H9 (cell line): ENCODE measurements around the gene ESRRB. TPM values are rescaled to one million over a fixed set of nuclear protein-coding genes. Genes with fewer than 3 reads are reported as not detected.

ENCODE experiments used
- DNase-seq: peaks from one replicate; pipeline ENCODE4 v3.0.0-alpha.2; 2017
- H2AFZ ChIP-seq: one replicate; pipeline ENCODE4 v1.6.1; 2013; ENCODE audit warnings: mild to moderate bottlenecking, low read length, control low read depth, moderate library complexity
- H2AK5ac ChIP-seq: 2 replicates; pipeline ENCODE4 v1.6.1; 2013; ENCODE audit warnings: low read length, control low read depth, mixed read lengths; ENCODE audit not compliant: insufficient read length
- H2BK120ac ChIP-seq: one replicate; pipeline ENCODE4 v1.6.1; 2013; ENCODE audit warnings: low read depth, mild to moderate bottlenecking, low read length, control low read depth, inconsistent platforms; ENCODE audit not compliant: poor library complexity, severe bottlenecking
- H2BK12ac ChIP-seq: 2 replicates; pipeline ENCODE4 v1.6.1; 2013; ENCODE audit warnings: low read length, control low read depth, mixed read lengths, low read depth; ENCODE audit not compliant: insufficient read length
- H2BK15ac ChIP-seq: 2 replicates; pipeline ENCODE4 v1.6.1; 2013; ENCODE audit warnings: low read depth, low read length, control low read depth
- H2BK20ac ChIP-seq: one replicate; pipeline ENCODE4 v1.6.1; 2013; ENCODE audit warnings: low read depth, mild to moderate bottlenecking, low read length, control low read depth, inconsistent platforms; ENCODE audit not compliant: poor library complexity, severe bottlenecking
- H2BK5ac ChIP-seq: 2 replicates; pipeline ENCODE4 v1.6.1; 2013; ENCODE audit warnings: low read length, control low read depth, mixed read lengths; ENCODE audit not compliant: insufficient read length
- H3K14ac ChIP-seq: 2 replicates; pipeline ENCODE4 v1.6.1; 2013; ENCODE audit warnings: low read length, control low read depth; ENCODE audit not compliant: insufficient read depth
- H3K18ac ChIP-seq: 2 replicates; pipeline ENCODE4 v1.6.1; 2013; ENCODE audit warnings: low read depth, mild to moderate bottlenecking, mixed read lengths, low read length, control low read depth; ENCODE audit not compliant: insufficient read length
- H3K23ac ChIP-seq: 2 replicates; pipeline ENCODE4 v1.6.1; 2013; ENCODE audit warnings: low read length, control low read depth, mixed read lengths, low read depth; ENCODE audit not compliant: insufficient read length
- H3K23me2 ChIP-seq: 2 replicates; pipeline ENCODE4 v1.6.1; 2013; ENCODE audit warnings: low read depth, mild to moderate bottlenecking, mixed read lengths, low read length, control low read depth; ENCODE audit not compliant: insufficient read length, poor library complexity, severe bottlenecking
- H3K27ac ChIP-seq: 2 replicates; pipeline ENCODE4 v1.5.1; 2013; ENCODE audit warnings: low read length, control low read depth, mixed read lengths, low read depth; ENCODE audit not compliant: insufficient read length
- H3K27me3 ChIP-seq: 2 replicates; pipeline ENCODE4 v1.6.1; 2013; ENCODE audit warnings: low read length, control low read depth, inconsistent platforms; ENCODE audit not compliant: insufficient read depth
- H3K4ac ChIP-seq: 2 replicates; pipeline ENCODE4 v1.6.1; 2013; ENCODE audit warnings: low read depth, mild to moderate bottlenecking, control low read depth, inconsistent platforms, low read length, moderate library complexity
- H3K4me1 ChIP-seq: 2 replicates; pipeline ENCODE4 v1.6.1; 2013; ENCODE audit warnings: low read length, control low read depth, inconsistent platforms; ENCODE audit not compliant: insufficient read depth
- H3K4me2 ChIP-seq: 2 replicates; pipeline ENCODE4 v1.6.1; 2013; ENCODE audit warnings: low read length, control low read depth, mixed read lengths; ENCODE audit not compliant: insufficient read length, insufficient read depth
- H3K56ac ChIP-seq: 2 replicates; pipeline ENCODE4 v1.6.1; 2013; ENCODE audit warnings: low read depth, mild to moderate bottlenecking, mixed read lengths, low read length, control low read depth; ENCODE audit not compliant: insufficient read length
- H3K79me1 ChIP-seq: 2 replicates; pipeline ENCODE4 v1.6.1; 2013; ENCODE audit warnings: low read depth, mild to moderate bottlenecking, moderate library complexity, low read length, control low read depth, inconsistent platforms; ENCODE audit not compliant: insufficient read depth, poor library complexity, severe bottlenecking
- H3K79me2 ChIP-seq: 2 replicates; pipeline ENCODE4 v1.6.1; 2013; ENCODE audit warnings: low read length, control low read depth, inconsistent platforms; ENCODE audit not compliant: insufficient read depth
- H3K9ac ChIP-seq: 2 replicates; pipeline ENCODE4 v1.6.1; 2013; ENCODE audit warnings: low read length, control low read depth, mixed read lengths; ENCODE audit not compliant: insufficient read length; ENCODE audit errors: extremely low read depth
- H3K9me3 ChIP-seq: one replicate; pipeline ENCODE4 v1.6.1; 2013; ENCODE audit warnings: low read depth, low read length, inconsistent platforms; ENCODE audit not compliant: control insufficient read depth
- H3T11ph ChIP-seq: one replicate; pipeline ENCODE4 v1.6.1; 2013; ENCODE audit warnings: mild to moderate bottlenecking, low read length, control low read depth, inconsistent platforms
- H4K20me1 ChIP-seq: one replicate; pipeline ENCODE4 v1.6.1; 2013; ENCODE audit not compliant: control insufficient read depth, insufficient read length, insufficient read depth
- H4K5ac ChIP-seq: 2 replicates; pipeline ENCODE4 v1.6.1; 2013; ENCODE audit warnings: low read depth, mild to moderate bottlenecking, mixed read lengths, low read length, control low read depth; ENCODE audit not compliant: insufficient read length
- H4K8ac ChIP-seq: replicated peaks from 2 replicates; pipeline ENCODE4 v1.6.1; 2013; ENCODE audit warnings: low read length, control low read depth, mixed read lengths, low read depth; ENCODE audit not compliant: insufficient read length
- H4K91ac ChIP-seq: 2 replicates; pipeline ENCODE4 v1.6.1; 2013; ENCODE audit warnings: low read depth, mild to moderate bottlenecking, moderate library complexity, mixed read lengths, low read length, control low read depth; ENCODE audit not compliant: insufficient read length
- H3K27ac Mint-ChIP-seq, 3 experiments: 2 replicates in 2 of 3; 3 replicates in 1 of 3; pipeline ENCODE4 v1.8.0; 2020 to 2021; ENCODE audit warnings: mixed read lengths in 3 of 3, mild to moderate bottlenecking in 1 of 3, moderate library complexity in 1 of 3
- H3K27me3 Mint-ChIP-seq: 2 replicates; pipeline ENCODE4 v1.8.0; 2021; ENCODE audit warnings: low read depth, mild to moderate bottlenecking, moderate library complexity, mixed read lengths
- H3K36me3 Mint-ChIP-seq, 3 experiments: 2 replicates in 2 of 3; 3 replicates in 1 of 3; pipeline ENCODE4 v1.8.0; 2020 to 2021; ENCODE audit warnings: low read depth in 3 of 3, mixed read lengths in 3 of 3; ENCODE audit not compliant: insufficient read depth in 1 of 3
- H3K4me1 Mint-ChIP-seq, 2 experiments: 2 replicates each; pipeline ENCODE4 v1.8.0; 2020; ENCODE audit warnings: mixed read lengths in 2 of 2
- H3K4me3 Mint-ChIP-seq, 2 experiments: 2 replicates in 1 of 2; 3 replicates in 1 of 2; pipeline ENCODE4 v1.8.0; 2020 to 2021; ENCODE audit warnings: mild to moderate bottlenecking in 2 of 2, mixed read lengths in 2 of 2, moderate library complexity in 1 of 2
- H3K9me3 Mint-ChIP-seq, 2 experiments: 2 replicates in 1 of 2; 3 replicates in 1 of 2; pipeline ENCODE4 v1.8.0; 2020; ENCODE audit warnings: mild to moderate bottlenecking in 2 of 2, mixed read lengths in 2 of 2, moderate library complexity in 1 of 2
- WGBS: extraction: QIAGEN DNeasy Blood & Tissue Kit; methylation state at CpG from one replicate; pipeline ENCODE4 v1.1.7; 2013; ENCODE audit warnings: missing lambda C conversion rate, low lambda C conversion rate, mixed read lengths; ENCODE audit not compliant: insufficient read length; ENCODE audit errors: extremely low coverage; 5-methylcytosine and 5-hydroxymethylcytosine counted together
- total RNA-seq: library from RNA; stranded (reverse); gene quantifications from 2 replicates; pipeline ENCODE4 v1.2.1, GENCODE V29; 2021
- TF ChIP-seq, protein P1 (sequence below): fragments of 200-600 bp; sonication (generic); conservative IDR thresholded peaks from 3 replicates; pipeline ENCODE4 v1.8.0; 2021; ENCODE audit warnings: antibody characterized with exemption, mild to moderate bottlenecking

Gene ESRRB
- total RNA-seq, 1 experiment from 2014 or later = 0.11 TPM

DNA sequence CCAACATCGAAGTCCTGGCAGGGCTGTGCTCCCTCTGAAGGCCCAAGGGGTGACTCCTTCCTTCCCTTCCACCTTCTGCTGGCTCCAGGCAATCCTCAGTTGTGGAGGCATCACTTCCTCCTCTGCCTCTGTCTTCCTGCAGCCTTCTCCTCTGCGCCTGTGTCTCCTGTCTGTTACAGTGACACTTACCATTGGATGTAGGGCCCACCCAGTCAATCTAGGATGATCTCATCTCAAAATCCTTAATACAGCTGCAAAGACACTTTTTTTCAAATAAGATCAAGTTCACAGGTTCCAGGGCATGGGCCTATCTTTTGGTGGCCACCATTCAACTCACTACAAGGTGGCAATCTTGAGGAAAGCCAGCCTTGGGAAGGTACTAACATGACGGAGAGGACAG, 155.1 kb downstream of the ESRRB start:
- TF ChIP-seq, protein P1, sequence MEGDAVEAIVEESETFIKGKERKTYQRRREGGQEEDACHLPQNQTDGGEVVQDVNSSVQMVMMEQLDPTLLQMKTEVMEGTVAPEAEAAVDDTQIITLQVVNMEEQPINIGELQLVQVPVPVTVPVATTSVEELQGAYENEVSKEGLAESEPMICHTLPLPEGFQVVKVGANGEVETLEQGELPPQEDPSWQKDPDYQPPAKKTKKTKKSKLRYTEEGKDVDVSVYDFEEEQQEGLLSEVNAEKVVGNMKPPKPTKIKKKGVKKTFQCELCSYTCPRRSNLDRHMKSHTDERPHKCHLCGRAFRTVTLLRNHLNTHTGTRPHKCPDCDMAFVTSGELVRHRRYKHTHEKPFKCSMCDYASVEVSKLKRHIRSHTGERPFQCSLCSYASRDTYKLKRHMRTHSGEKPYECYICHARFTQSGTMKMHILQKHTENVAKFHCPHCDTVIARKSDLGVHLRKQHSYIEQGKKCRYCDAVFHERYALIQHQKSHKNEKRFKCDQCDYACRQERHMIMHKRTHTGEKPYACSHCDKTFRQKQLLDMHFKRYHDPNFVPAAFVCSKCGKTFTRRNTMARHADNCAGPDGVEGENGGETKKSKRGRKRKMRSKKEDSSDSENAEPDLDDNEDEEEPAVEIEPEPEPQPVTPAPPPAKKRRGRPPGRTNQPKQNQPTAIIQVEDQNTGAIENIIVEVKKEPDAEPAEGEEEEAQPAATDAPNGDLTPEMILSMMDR = no peak
- Histone ChIP-seq H3K23me2 (no peaks in the 10 kb centered on the region), H3K9ac (no peak overlapping the region), H3K4ac (no peak overlapping the region), H3K4me1 (no peaks in the 10 kb centered on the region; the same call in 1 of the 2 replicates), H4K20me1 (no peaks in the 10 kb centered on the region), H3K79me2 (no peaks in the 10 kb centered on the region), H4K5ac (no peak overlapping the region), H4K8ac (no peak overlapping the region), H3K18ac (no peak overlapping the region), H2BK5ac (no peak overlapping the region), H2BK120ac (no peak overlapping the region), H2BK20ac (no peak overlapping the region), H2AK5ac (no peak overlapping the region), H3K79me1 (no peaks in the 10 kb centered on the region), H3T11ph (no peak overlapping the region), H2BK15ac (no peak overlapping the region), H3K27ac (no peak overlapping the region), H3K4me2 (no peak overlapping the region), H4K91ac (no peak overlapping the region), H3K27me3 (no peaks in the 10 kb centered on the region), H3K23ac (no peak overlapping the region), H3K14ac (peak overlapping the region; percentile 29; the same call in 1 of the 2 replicates), H3K9me3 (no peaks in the 10 kb centered on the region), H3K56ac (no peak overlapping the region), H2AFZ (no peak overlapping the region), H2BK12ac (no peak overlapping the region)
- DNase-seq = no peak
- H3K27me3 Mint-ChIP-seq = no peaks in the 10 kb centered on the region; the same call in 1 of the 2 replicates
- peak overlapping the region in 1 of 3 experiments; percentile 26; a peak in 2 of 7 replicates for H3K27ac Mint-ChIP-seq
- H3K4me1 Mint-ChIP-seq = peaks cover 15 to 22% of the 10 kb centered on the region in 2 experiments
- 0 out of 7 replicates have a peak, but pooled peaks cover 0 to 1% (median 0%) of the 10 kb centered on the region in 3 experiments for H3K36me3 Mint-ChIP-seq
- WGBS = no CpG with 5 or more reads among the region's 3 CpGs
- no peaks in the 10 kb centered on the region for H3K9me3 Mint-ChIP-seq
- no peak overlapping the region for H3K4me3 Mint-ChIP-seq
